GM23248 (cell line): Measurements from ENCODE around the gene AFF3.

ENCODE experiments used
- EZH2 ChIP-seq: fragments of 200-600 bp; sonication (generic); IDR thresholded peaks from 2 replicates; pipeline ENCODE4 v1.6.1; 2018; ENCODE audit warnings: antibody characterized with exemption, mild to moderate bottlenecking; ENCODE audit not compliant: insufficient read depth, poor library complexity, severe bottlenecking
- EZH2phosphoT487 ChIP-seq: fragments of 200-600 bp; sonication (generic); IDR thresholded peaks from 2 replicates; pipeline ENCODE4 v1.6.1; 2018; ENCODE audit warnings: antibody characterized with exemption, moderate library complexity, mild to moderate bottlenecking, low read depth; ENCODE audit not compliant: insufficient read depth

- no peak for TF ChIP-seq EZH2phosphoT487
- no peak for TF ChIP-seq EZH2
Measured at GRCh38 chr2:99776206-99776905, 366.0 kb downstream of the AFF3 start.
